ENCODE measurements around the gene UBE2H.

DNA sequence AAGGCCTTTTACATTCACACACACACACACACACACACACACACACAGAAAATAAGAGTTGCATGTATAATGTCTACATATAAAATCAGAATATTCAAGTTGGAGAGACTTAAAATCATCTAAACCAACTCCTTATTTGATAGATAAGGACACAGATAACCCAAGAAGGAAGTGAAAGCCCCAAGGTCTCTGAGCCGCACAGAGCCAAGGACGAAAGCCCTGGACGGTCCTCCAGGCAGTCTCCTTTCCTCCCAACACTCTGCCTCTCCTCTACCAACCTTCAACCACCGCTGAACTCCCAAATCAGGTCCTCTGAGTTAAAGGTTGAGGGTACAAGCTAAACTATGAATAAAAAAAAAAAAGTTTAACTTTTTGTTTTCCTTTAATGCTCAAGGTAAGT is 28.2 kb downstream of the UBE2H start:
- TF ChIP-seq, protein P1, sequence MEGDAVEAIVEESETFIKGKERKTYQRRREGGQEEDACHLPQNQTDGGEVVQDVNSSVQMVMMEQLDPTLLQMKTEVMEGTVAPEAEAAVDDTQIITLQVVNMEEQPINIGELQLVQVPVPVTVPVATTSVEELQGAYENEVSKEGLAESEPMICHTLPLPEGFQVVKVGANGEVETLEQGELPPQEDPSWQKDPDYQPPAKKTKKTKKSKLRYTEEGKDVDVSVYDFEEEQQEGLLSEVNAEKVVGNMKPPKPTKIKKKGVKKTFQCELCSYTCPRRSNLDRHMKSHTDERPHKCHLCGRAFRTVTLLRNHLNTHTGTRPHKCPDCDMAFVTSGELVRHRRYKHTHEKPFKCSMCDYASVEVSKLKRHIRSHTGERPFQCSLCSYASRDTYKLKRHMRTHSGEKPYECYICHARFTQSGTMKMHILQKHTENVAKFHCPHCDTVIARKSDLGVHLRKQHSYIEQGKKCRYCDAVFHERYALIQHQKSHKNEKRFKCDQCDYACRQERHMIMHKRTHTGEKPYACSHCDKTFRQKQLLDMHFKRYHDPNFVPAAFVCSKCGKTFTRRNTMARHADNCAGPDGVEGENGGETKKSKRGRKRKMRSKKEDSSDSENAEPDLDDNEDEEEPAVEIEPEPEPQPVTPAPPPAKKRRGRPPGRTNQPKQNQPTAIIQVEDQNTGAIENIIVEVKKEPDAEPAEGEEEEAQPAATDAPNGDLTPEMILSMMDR (IDR thresholded peaks at IDR 0.05), result no peak
- TF ChIP-seq EZH2 (IDR thresholded peaks at IDR 0.05), result no peak
- no peak for TF ChIP-seq EZH2phosphoT487 (IDR thresholded peaks at IDR 0.05)

All from neural progenitor cell (in vitro differentiated cells).